Measurements from ENCODE around the gene PYGO2.
"Not testable (repeated sequence)": the region's sequence is repeated elsewhere in the genome, so short reads cannot be mapped to it uniquely, and the experiment has no call there.

PYGO2 gene

GRCh38 chr1:154940213-154940560 lies 21.4 kb downstream of the PYGO2 start:
- DNase-seq = no peak

GRCh38 chr1:154938604-154939399 lies 22.8 kb downstream of the PYGO2 start:
- DNase-seq = no peak

- DNase-seq = no peak
Observed at GRCh38 chr1:154937988-154938386, 23.6 kb downstream of the PYGO2 start.

- peak; percentile 93 for DNase-seq
Observed at GRCh38 chr1:154937085-154937987, 24.2 kb downstream of the PYGO2 start.

GRCh38 chr1:154936555-154937084 lies 25.0 kb downstream of the PYGO2 start, which contains the start of gene PMVK:
TSS of gene PMVK (minus strand) at chr1:154936719. CDS start at chr1:154936685, 34 bp downstream.
- peak; percentile 93 for DNase-seq

GRCh38 chr1:154935749-154936554 lies 25.6 kb downstream of the PYGO2 start:
- DNase-seq = no peak

- no peak for DNase-seq
Observed at GRCh38 chr1:154934358-154934948, 27.1 kb downstream of the PYGO2 start.

- no peak for DNase-seq
Observed at GRCh38 chr1:154931940-154932487, 29.6 kb downstream of the PYGO2 start.

GRCh38 chr1:154926201-154926600 lies 35.4 kb downstream of the PYGO2 start:
- no peak for DNase-seq

- DNase-seq = no peak
Observed at GRCh38 chr1:154925335-154926170, 36.0 kb downstream of the PYGO2 start.

- DNase-seq = no peak
Observed at GRCh38 chr1:154923695-154924094, 37.9 kb downstream of the PYGO2 start.

- DNase-seq = no peak
Observed at GRCh38 chr1:154913273-154913672, 48.3 kb downstream of the PYGO2 start.

GRCh38 chr1:154912755-154913154 lies 48.8 kb downstream of the PYGO2 start:
- DNase-seq = no peak

GRCh38 chr1:154911691-154912550 lies 49.7 kb downstream of the PYGO2 start:
- no peak for DNase-seq

- no peak for DNase-seq
Observed at GRCh38 chr1:154910851-154911250, 50.7 kb downstream of the PYGO2 start.

- DNase-seq = no peak
Observed at GRCh38 chr1:154908937-154909336, 52.6 kb downstream of the PYGO2 start.

GRCh38 chr1:154908129-154908528 lies 53.5 kb downstream of the PYGO2 start:
- DNase-seq = not testable (repeated sequence)
